Smooth muscle cell (in vitro differentiated cells): Measurements from ENCODE around the gene IRF9. TPM values are rescaled to one million over a fixed set of nuclear protein-coding genes. Genes with fewer than 3 reads are reported as not detected.

Experiments
- DNase-seq: peaks from one replicate; lab custom pipeline; 2025; ENCODE audit not compliant: unreplicated experiment; lab: John Stamatoyannopoulos, UW
- H2AFZ ChIP-seq: fragments of 200-600 bp; sonication (generic); 2 replicates; pipeline ENCODE4 v1.6.0; 2016; ENCODE audit warnings: antibody characterized with exemption, low read depth, mild to moderate bottlenecking
- H3F3A ChIP-seq: fragments of 200-600 bp; sonication (generic); 2 replicates; pipeline ENCODE4 v1.6.0; 2017; ENCODE audit warnings: antibody characterized with exemption, low read depth
- H3K27ac ChIP-seq: fragments of 200-600 bp; sonication (generic); 2 replicates; pipeline ENCODE4 v1.5.1; 2016; ENCODE audit warnings: low read depth, mild to moderate bottlenecking
- H3K27me3 ChIP-seq: fragments of 200-600 bp; sonication (generic); 2 replicates; pipeline ENCODE4 v1.6.1; 2016; ENCODE audit warnings: low read depth, mild to moderate bottlenecking
- H3K36me3 ChIP-seq: fragments of 200-600 bp; sonication (generic); 2 replicates; pipeline ENCODE4 v1.5.1; 2016; ENCODE audit warnings: low read depth
- H3K4me1 ChIP-seq: fragments of 200-600 bp; sonication (generic); 2 replicates; pipeline ENCODE4 v1.5.1; 2016; ENCODE audit warnings: low read depth
- H3K4me2 ChIP-seq: fragments of 200-600 bp; sonication (generic); 2 replicates; pipeline ENCODE4 v1.6.0; 2016; ENCODE audit warnings: mild to moderate bottlenecking
- H3K4me3 ChIP-seq: fragments of 200-600 bp; sonication (generic); 2 replicates; pipeline ENCODE4 v1.5.1; 2016; ENCODE audit warnings: mild to moderate bottlenecking
- H3K79me2 ChIP-seq: fragments of 200-600 bp; sonication (generic); 2 replicates; pipeline ENCODE4 v1.6.0; 2016; ENCODE audit warnings: low read depth, mild to moderate bottlenecking
- H3K9ac ChIP-seq: fragments of 200-600 bp; sonication (generic); 2 replicates; pipeline ENCODE4 v1.6.0; 2016; ENCODE audit warnings: low read depth
- H3K9me3 ChIP-seq: fragments of 200-600 bp; sonication (generic); replicated peaks from 2 replicates; pipeline ENCODE4 v1.5.1; 2016; ENCODE audit warnings: low read depth
- H4K20me1 ChIP-seq: fragments of 200-600 bp; sonication (generic); 2 replicates; pipeline ENCODE4 v1.6.0; 2016; ENCODE audit warnings: low read depth
- WGBS: methylation state at CpG from one replicate; pipeline ENCODE4 v1.1.7; 2016; ENCODE audit warnings: low lambda C conversion rate; 5-methylcytosine and 5-hydroxymethylcytosine counted together
- polyA plus RNA-seq: library from polyadenylated mRNA; unstranded; fragments of >200 nt; fragmentation: Nextera tagmentation; extraction: Ambion mirVana; gene quantifications from 2 replicates; pipeline ENCODE4 v1.2.1, GENCODE V29; 2016
- total RNA-seq: library from RNA; depleted of rRNA; stranded (reverse); fragments of >200 nt; gene quantifications from 2 replicates; pipeline ENCODE4 v1.2.3, GENCODE V29; 2014
- TF ChIP-seq, protein P1 (sequence below): fragments of 200-600 bp; sonication (generic); IDR thresholded peaks from 2 replicates; pipeline ENCODE4 v1.5.1; 2017; ENCODE audit warnings: borderline replicate concordance, mild to moderate bottlenecking, antibody characterized with exemption; ENCODE audit not compliant: insufficient read depth, poor library complexity, severe bottlenecking

The IRF9 gene
- total and polyA plus RNA-seq, 2 experiments from 2014 or later = 42.0 to 42.7 TPM

DNA sequence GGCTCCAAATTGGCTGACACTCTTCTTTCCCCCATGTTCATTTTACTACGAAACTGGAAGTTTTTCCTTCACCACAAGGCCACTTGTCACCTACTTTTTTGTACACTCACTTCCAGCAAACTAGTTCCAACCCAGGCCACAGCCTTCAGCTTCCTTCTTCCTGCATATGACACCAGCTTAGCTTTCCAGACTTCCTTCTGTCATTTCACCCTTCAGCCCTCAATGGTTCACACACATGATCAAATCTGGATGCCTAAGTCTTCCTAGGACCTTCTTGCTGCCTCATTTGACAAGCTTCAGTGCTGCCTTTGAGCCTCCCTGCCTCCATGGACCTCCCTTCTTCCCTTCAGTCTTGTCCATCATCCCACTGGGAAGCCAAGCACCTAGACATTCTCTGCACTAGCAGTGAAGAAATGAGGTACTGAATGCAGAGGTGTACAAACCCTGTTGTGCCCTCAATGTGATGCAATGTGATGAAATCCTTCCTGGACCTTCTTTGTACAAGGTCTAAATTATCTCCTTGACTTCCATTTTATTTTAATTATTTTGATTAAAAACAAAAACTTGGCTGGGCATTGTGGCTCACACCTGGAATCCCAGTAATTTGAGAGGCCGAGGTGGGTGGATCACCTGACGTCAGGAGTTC, 6.5 kb downstream of the IRF9 start:
- no peaks in the 10 kb centered on the region for H3K27me3 ChIP-seq
- peaks cover 9% of the 10 kb centered on the region for H3K4me1 ChIP-seq
- H3K9me3 ChIP-seq = no peaks in the 10 kb centered on the region
- TF ChIP-seq, protein P1, sequence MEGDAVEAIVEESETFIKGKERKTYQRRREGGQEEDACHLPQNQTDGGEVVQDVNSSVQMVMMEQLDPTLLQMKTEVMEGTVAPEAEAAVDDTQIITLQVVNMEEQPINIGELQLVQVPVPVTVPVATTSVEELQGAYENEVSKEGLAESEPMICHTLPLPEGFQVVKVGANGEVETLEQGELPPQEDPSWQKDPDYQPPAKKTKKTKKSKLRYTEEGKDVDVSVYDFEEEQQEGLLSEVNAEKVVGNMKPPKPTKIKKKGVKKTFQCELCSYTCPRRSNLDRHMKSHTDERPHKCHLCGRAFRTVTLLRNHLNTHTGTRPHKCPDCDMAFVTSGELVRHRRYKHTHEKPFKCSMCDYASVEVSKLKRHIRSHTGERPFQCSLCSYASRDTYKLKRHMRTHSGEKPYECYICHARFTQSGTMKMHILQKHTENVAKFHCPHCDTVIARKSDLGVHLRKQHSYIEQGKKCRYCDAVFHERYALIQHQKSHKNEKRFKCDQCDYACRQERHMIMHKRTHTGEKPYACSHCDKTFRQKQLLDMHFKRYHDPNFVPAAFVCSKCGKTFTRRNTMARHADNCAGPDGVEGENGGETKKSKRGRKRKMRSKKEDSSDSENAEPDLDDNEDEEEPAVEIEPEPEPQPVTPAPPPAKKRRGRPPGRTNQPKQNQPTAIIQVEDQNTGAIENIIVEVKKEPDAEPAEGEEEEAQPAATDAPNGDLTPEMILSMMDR = no peak
- H3K36me3 ChIP-seq = no peaks in the 10 kb centered on the region
- WGBS = 100% methylated on average over 3 of the region's 3 CpGs
- H3F3A ChIP-seq = no peaks in the 10 kb centered on the region
- H3K79me2 ChIP-seq = no peaks in the 10 kb centered on the region
- DNase-seq = no peak
- no peak overlapping the region for H3K4me3 ChIP-seq
- H3K9ac ChIP-seq = no peak overlapping the region
- H3K4me2 ChIP-seq = no peak overlapping the region
- H2AFZ ChIP-seq = no peak overlapping the region
- H4K20me1 ChIP-seq = no peaks in the 10 kb centered on the region
- no peak overlapping the region for H3K27ac ChIP-seq

- no peak within 1 kb of the TSS for H3K27ac ChIP-seq
- H3K36me3 ChIP-seq = no peaks in the 10 kb centered on the region
- no peaks in the 10 kb centered on the region for H3K79me2 ChIP-seq
- TF ChIP-seq, protein P1 = no peak
- peak within 1 kb of the TSS; percentile 86 for H3K4me2 ChIP-seq
- H2AFZ ChIP-seq = no peak within 1 kb of the TSS
- H3K9me3 ChIP-seq = no peaks in the 10 kb centered on the region
- 12% methylated on average over 61 of the region's 63 CpGs for WGBS
- no peaks in the 10 kb centered on the region for H4K20me1 ChIP-seq
- H3K27me3 ChIP-seq = no peaks in the 10 kb centered on the region
- peak within 1 kb of the TSS; percentile 42 for H3K4me3 ChIP-seq
- H3F3A ChIP-seq = no peaks in the 10 kb centered on the region
- H3K9ac ChIP-seq = no peak within 1 kb of the TSS
- H3K4me1 ChIP-seq = peaks cover 10% of the 10 kb centered on the region
- peak; percentile 31 for DNase-seq
Observed at GRCh38 chr14:24171422-24172260, 10.6 kb downstream of the IRF9 start, which contains the start of gene REC8. Gene REC8, plus strand, starts transcription at chr14:24172080. Its CDS starts 473 bp downstream, at chr14:24172553.

DNA sequence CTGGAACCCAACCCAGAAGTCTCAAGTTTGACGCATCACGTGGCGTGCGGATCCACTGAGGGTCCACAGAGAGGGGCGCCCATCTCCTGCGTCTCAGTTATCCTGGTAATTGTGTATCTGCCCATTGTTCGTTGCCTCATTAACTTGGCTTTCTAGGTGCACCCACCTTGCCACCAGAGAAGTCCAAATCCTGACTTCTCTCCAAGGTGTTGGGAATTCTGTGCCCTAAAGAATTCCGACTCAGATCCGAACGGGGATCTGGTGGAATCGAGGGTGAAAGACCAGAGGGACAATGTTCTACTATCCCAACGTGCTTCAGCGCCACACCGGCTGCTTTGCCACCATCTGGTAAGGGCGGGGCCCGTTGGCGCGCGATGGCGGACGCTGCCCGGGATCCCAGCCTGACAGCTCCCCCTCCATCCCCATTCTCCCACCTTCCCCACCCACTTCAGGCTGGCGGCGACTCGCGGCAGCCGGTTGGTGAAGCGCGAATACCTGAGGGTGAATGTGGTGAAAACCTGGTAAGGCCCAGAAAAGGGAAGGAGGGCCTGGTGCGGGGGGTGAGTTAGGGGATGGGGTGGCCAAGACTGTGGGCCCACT, 11.3 kb downstream of the IRF9 start:
- Histone ChIP-seq H3K9ac (no peak overlapping the region), H3K27me3 (no peaks in the 10 kb centered on the region), H3K4me1 (peaks cover 10% of the 10 kb centered on the region), H3F3A (no peaks in the 10 kb centered on the region), H4K20me1 (no peaks in the 10 kb centered on the region), H3K27ac (no peak overlapping the region), H3K9me3 (no peaks in the 10 kb centered on the region), H3K36me3 (no peaks in the 10 kb centered on the region), H3K4me2 (peak overlapping the region; percentile 86), H2AFZ (no peak overlapping the region), H3K4me3 (peak overlapping the region; percentile 42), H3K79me2 (no peaks in the 10 kb centered on the region)
- TF ChIP-seq, protein P1 = no peak
- DNase-seq = no peak
- 30% methylated on average over 27 of the region's 30 CpGs for WGBS
